ENCODE data around the gene BCAR1. TPM values are rescaled to one million over a fixed set of nuclear protein-coding genes. Genes with fewer than 3 reads are reported as not detected.

BCAR1 gene
- total and polyA plus RNA-seq, 8 donors, result 39.6 to 73.6 (median 52.8) TPM

DNA sequence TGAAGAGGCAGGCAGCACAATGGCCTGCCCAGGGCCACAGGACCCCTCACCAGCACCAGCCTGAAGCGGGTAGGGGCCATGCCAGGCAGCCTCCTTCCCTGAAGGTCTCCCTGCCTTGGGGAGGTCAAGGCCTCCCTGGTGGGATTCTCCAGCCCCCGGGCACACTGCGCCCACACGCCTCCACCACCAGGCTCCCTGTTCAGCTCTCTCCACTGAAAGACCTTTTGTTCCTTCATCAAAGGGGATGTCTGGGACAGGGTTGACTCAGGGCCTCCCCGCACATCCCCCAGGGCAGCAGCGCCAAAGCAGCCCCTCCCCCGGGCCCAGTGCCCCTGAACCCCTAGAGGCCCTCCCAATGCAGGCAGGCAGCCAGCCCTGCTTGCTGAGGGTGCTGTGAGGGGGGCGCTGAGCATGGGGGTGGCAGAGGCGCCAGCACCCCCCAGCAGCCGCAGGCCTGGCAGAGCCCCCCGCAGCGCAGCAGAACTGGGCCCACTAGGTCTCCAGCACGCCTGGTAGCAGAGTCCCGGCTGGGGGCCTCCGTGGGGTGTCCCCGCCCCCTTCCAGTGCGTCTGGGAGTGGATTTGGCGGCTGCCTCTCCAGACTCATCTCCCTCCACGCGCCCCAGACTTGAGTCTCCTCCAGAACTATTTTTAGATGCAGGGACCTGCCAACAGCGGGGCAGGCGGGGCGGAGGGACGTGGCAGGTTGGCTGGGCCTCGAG, 13.1 kb downstream of the BCAR1 start:
- Histone ChIP-seq H3K36me3 (peaks cover 0 to 53% of the 10 kb centered on the region in 2 donors), H3K4me3 (no peak overlapping the region)
- TF ChIP-seq CTCF (IDR thresholded peaks at IDR 0.05), result no peak

GRCh38 chr16:75237398-75238131, 13.9 kb downstream of the BCAR1 start:
- intact Hi-C loops (cut with DNase I), result no loop called here
- H3K36me3 ChIP-seq, result peaks cover 0 to 55% of the 10 kb centered on the region in 2 donors
- H3K9me3 ChIP-seq, result no peaks in the 10 kb centered on the region
- H3K27me3 ChIP-seq, result peaks cover 0 to 8% of the 10 kb centered on the region in 2 donors
- TF ChIP-seq CTCF (IDR thresholded peaks at IDR 0.05), result no peak
- ATAC-seq, result no peak
- H3K27ac ChIP-seq, result peak overlapping the region; percentile 51 to 77
- no peak overlapping the region for H3K4me3 ChIP-seq
- DNase-seq, result peak in 1 of 4 donors; percentile 66
- peaks cover 14 to 30% of the 10 kb centered on the region in 2 donors for H3K4me1 ChIP-seq

More for the DNA sequence above, 13.1 kb downstream of the BCAR1 start:
- intact Hi-C loops (cut with DNase I), result no loop called here
- Histone ChIP-seq H3K27ac (peak overlapping the region; percentile 51 to 77), H3K4me1 (peaks cover 14 to 32% of the 10 kb centered on the region in 2 donors), H3K27me3 (peaks cover 0 to 4% of the 10 kb centered on the region in 2 donors), H3K9me3 (no peaks in the 10 kb centered on the region)
- DNase-seq (peak in 3 of 4 donors; percentile 69 to 87 (median 77)), ATAC-seq (peak; percentile 64)

DNA sequence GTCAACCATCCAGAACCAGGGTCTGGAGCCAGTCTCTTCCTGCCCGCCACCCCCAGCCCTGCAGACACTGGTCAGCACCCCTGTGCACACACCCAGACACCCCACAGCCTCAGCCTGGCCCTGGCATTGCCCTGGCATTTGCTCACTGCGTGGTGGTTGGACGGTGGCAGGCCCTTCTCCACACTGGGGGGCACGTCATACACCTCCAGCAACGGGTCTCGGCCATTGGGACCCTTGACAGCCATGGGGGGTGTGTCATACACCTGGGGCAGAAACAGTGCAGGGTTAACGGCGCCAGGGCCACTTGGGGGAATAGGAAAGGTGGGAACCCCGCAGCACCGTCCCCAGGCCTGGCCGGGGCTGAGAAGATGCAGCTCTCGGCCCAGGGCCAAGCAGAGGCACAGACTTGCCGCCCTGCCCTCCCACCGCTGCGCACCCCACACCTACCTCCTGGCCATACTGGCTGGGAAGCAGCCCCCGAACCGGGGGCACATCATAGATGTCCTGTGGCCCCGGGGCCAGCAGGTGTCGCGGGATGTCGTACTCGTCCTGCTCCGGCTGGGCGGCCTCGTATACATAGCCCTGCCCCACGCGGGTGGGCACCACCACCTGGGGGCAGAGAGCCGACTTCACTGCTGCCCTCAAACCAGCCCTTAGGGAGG, 14.6 kb downstream of the BCAR1 start:
- no peak overlapping the region for H3K27ac ChIP-seq
- intact Hi-C loops (cut with DNase I), result no loop called here
- H3K27me3 ChIP-seq, result peaks cover 0 to 8% of the 10 kb centered on the region in 2 donors
- DNase-seq (peak in 1 of 4 donors; percentile 80), ATAC-seq (no peak)
- peaks cover 0 to 55% of the 10 kb centered on the region in 2 donors for H3K36me3 ChIP-seq
- H3K4me1 ChIP-seq, result peaks cover 14 to 30% of the 10 kb centered on the region in 2 donors
- no peak for TF ChIP-seq CTCF (IDR thresholded peaks at IDR 0.05)
- no peaks in the 10 kb centered on the region for H3K9me3 ChIP-seq
- no peak overlapping the region for H3K4me3 ChIP-seq

- Histone ChIP-seq H3K9me3 (no peaks in the 10 kb centered on the region), H3K36me3 (peaks cover 0 to 55% of the 10 kb centered on the region in 2 donors), H3K27ac (no peak overlapping the region), H3K4me3 (no peak overlapping the region), H3K27me3 (peaks cover 0 to 8% of the 10 kb centered on the region in 2 donors), H3K4me1 (peaks cover 14 to 30% of the 10 kb centered on the region in 2 donors)
- no peak for TF ChIP-seq CTCF (IDR thresholded peaks at IDR 0.05)
- intact Hi-C loops (cut with DNase I), result no loop called here
- DNase-seq, result no peak
- no peak for ATAC-seq
These were observed 15.2 kb downstream of the BCAR1 start for GRCh38 chr16:75236232-75236631.

Data from left lung (tissue), 10 donors.